Measurements from ENCODE around the gene TARP.
A peak's percentile ranks its signal among the peaks of the same experiment; 100 is the strongest.

TARP gene

DNA sequence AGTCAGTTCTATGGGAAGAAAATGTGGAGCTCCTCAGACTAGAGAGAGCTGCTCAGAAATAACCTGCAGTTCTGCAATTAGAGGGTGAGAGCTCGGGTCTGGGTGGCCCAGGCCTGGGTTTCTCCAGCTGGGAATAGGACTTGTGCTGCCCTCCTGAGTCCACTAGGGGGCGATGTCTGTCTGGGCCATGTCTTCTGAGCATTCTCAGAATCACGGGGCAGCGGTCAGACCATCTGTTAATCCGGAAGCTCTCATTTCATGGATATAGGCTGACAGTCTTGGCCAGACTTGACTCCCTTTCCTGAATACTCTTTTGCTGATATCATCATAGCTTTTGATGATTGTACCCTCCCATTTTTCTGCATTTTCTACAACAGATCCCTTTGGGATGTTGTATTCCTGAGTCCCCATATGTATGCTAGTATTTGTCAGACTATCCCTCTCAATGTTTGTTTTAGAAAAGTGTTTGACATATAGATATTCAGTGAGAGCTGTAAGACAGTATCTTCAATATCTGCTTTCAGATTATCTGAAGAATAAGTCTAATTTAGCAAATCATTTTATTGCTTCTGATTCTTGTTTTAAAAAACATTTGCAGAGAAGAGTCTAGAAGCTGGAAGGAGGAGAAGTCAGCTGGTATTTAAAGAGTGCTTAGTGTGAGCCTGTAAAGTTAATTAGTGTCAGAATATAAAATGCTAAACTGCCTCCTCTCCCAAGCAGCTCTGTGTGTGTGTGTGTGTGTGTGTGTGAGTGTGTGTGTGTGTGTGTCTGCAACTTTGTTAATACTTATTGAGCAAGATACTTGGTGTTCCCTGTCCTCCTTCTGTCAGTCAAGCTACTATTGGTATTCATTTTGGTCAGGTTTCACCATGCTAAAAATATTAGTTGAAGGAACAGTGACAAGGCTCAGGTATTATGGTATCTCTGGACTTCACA is 57.4 kb downstream of the TARP start:
- peak; percentile 82 for DNase-seq (ENCODE audit: low spot score)

DNA sequence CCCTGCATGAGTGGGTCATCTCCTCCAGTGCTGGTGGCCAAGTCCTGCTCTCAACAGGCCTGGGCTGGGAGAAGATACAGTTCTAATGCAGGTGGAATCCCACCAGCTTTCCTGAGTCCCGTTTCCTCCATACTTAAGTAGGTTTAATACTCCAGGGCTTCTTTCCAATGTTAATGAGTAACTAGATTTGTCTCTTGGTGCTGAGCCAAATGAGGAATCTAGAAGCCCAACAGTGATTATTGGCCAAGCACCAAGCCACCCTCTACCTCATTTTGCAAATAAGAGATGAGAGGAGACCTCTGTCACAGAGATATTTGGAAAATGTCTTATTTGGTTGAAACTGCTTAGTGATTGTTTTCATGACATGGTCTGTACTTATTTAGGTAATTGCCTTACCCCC is 58.3 kb downstream of the TARP start:
- DNase-seq (ENCODE audit: low spot score): no peak

DNA sequence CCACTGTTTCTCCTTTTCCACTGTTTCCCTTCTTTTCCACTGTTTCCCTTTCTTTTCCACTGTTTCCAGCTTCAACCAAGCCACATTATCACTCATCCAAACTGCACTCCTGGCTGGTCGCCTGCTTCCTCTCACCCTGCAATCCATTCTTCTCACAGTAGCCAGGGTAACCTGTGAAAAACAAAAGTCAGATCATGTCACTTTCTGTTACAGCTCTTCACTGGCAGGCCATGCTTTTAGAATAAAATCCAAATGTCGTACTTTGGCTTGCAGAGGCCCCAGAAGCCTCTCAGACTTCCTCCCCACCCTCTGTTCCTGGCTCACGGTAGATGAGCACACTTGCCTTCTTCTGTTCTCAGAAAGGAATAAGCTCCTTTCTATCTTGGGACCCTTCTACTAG is 61.5 kb downstream of the TARP start:
- DNase-seq (ENCODE audit: low spot score): no peak

DNA sequence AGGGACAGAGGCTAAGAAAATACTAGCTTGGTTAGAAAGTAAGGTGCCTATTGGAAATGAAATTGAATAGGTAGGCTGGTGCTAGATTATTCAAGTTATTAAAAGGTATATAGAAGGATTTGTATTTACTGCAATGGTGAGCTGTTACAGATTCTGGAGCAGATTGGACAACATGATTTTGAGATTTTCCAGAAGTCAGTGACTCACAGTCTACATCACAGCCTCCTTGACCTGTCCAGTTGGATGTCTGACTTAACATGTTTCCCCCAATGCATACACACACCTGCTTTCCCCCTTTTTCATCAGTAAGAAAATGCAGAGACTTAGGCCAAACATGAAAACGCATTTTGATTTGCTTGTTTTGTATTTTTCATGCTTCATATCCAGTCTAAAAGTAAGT is 62.0 kb downstream of the TARP start:
- no peak for DNase-seq (ENCODE audit: low spot score)
